Erythroblast (primary cell): ENCODE results near the gene TREM1.

Experiments used
- GATA1 ChIP-seq: IDR thresholded peaks from 2 replicates; pipeline ENCODE4 v1.6.1; 2011; ENCODE audit warnings: low read depth, mild to moderate bottlenecking, control low read depth, low read length, moderate library complexity
- POLR2A ChIP-seq: IDR thresholded peaks from 2 replicates; pipeline ENCODE4 v1.6.1; 2011; ENCODE audit warnings: mild to moderate bottlenecking, low read length

GRCh38 chr6:41332241-41332640 is 45.8 kb upstream of the TREM1 start:
- TF ChIP-seq POLR2A, result no peak
- no peak for TF ChIP-seq GATA1
